Mammary epithelial cell (primary cell): ENCODE results near the gene TMEM92.

Source experiments
- EZH2 ChIP-seq: IDR thresholded peaks from 2 replicates; pipeline ENCODE4 v1.6.1; 2012; ENCODE audit warnings: low read length, inconsistent platforms, borderline replicate concordance
- TF ChIP-seq, protein P1 (sequence below), 2 donors: IDR thresholded peaks in 1 of 2; conservative IDR thresholded peaks in 1 of 2; 2 replicates each; pipeline ENCODE4 v1.5.1; 2011 to 2012; ENCODE audit warnings: inconsistent platforms in 2 of 2, low read length in 2 of 2, mild to moderate bottlenecking in 2 of 2, control low read depth in 1 of 2, low read depth in 1 of 2; ENCODE audit not compliant: insufficient read depth in 1 of 2; ENCODE audit errors: extremely low read depth in 1 of 2

DNA sequence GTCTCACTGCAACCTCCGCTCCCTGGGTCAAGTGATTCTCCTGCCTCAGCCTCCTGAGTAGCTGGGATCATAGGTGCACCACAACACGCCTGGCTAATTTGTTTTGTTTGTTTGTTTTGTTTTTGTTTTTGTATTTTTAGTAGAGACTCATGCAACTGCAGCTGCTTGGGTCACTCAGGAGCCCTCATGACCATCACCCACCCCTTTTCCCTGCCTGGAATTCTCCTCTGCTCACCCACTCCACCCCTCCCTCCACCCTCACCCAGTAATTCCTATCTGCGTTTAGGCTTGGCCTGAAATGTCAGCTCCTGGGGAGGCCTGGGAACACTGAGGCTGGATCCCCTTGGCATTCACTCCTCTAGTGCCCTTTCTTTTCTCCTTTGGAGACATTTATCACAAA is 25.5 kb downstream of the TMEM92 start:
- TF ChIP-seq, protein P1, sequence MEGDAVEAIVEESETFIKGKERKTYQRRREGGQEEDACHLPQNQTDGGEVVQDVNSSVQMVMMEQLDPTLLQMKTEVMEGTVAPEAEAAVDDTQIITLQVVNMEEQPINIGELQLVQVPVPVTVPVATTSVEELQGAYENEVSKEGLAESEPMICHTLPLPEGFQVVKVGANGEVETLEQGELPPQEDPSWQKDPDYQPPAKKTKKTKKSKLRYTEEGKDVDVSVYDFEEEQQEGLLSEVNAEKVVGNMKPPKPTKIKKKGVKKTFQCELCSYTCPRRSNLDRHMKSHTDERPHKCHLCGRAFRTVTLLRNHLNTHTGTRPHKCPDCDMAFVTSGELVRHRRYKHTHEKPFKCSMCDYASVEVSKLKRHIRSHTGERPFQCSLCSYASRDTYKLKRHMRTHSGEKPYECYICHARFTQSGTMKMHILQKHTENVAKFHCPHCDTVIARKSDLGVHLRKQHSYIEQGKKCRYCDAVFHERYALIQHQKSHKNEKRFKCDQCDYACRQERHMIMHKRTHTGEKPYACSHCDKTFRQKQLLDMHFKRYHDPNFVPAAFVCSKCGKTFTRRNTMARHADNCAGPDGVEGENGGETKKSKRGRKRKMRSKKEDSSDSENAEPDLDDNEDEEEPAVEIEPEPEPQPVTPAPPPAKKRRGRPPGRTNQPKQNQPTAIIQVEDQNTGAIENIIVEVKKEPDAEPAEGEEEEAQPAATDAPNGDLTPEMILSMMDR (conservative IDR thresholded peaks at IDR 0.05 in 1 of 2, IDR thresholded peaks at IDR 0.05 in 1 of 2; ENCODE audit: extremely low read depth in 1 of 2, insufficient read depth in 1 of 2, low read depth in 1 of 2, low read length in 2 of 2) = no peak
- no peak for TF ChIP-seq EZH2
